ENCODE data around the gene MAGOH. TPM values are rescaled to one million over a fixed set of nuclear protein-coding genes. Genes with fewer than 3 reads are reported as not detected.

The MAGOH gene
- total RNA-seq, 2 experiments from 2014 or later: 83.7 to 87.2 TPM

GRCh38 chr1:53266038-53266437, 27.7 kb upstream of the MAGOH start:
- intact Hi-C loops (cut with micrococcal nuclease): loop anchor here (1.0 kb wide), 1 partner anchor 127 kb away; no protein-coding TSS in a partner anchor
- H3K4me1 Mint-ChIP-seq (ENCODE audit: low read depth): no peaks in the 10 kb centered on the region
- no peaks in the 10 kb centered on the region for H3K9me3 Mint-ChIP-seq
- no peak overlapping the region for H3K27ac Mint-ChIP-seq
- CTCF ChIA-PET: interaction anchor here (1.4 kb wide), 1 partner anchor 128 kb away, joined by 5 read pairs; no protein-coding TSS in a partner anchor
- no peak for DNase-seq
- no peaks in the 10 kb centered on the region for H3K27me3 Mint-ChIP-seq (ENCODE audit: low read depth)
- H3K4me3 Mint-ChIP-seq: no peak overlapping the region
- peaks cover 53% of the 10 kb centered on the region for H3K36me3 Mint-ChIP-seq (ENCODE audit: low read depth)

GRCh38 chr1:53265581-53265980, 27.3 kb upstream of the MAGOH start:
- H3K27ac Mint-ChIP-seq: no peak overlapping the region
- no peaks in the 10 kb centered on the region for H3K9me3 Mint-ChIP-seq
- CTCF ChIA-PET: interaction anchor here (1.4 kb wide), 1 partner anchor 128 kb away, joined by 5 read pairs; no protein-coding TSS in a partner anchor
- intact Hi-C loops (cut with micrococcal nuclease): no loop called here
- no peak for DNase-seq
- H3K4me3 Mint-ChIP-seq: no peak overlapping the region
- H3K27me3 Mint-ChIP-seq (ENCODE audit: low read depth): no peaks in the 10 kb centered on the region
- peaks cover 52% of the 10 kb centered on the region for H3K36me3 Mint-ChIP-seq (ENCODE audit: low read depth)
- no peaks in the 10 kb centered on the region for H3K4me1 Mint-ChIP-seq (ENCODE audit: low read depth)

GRCh38 chr1:53264048-53264447, 25.7 kb upstream of the MAGOH start:
- DNase-seq: no peak
- intact Hi-C loops (cut with micrococcal nuclease): no loop called here
- H3K9me3 Mint-ChIP-seq: no peaks in the 10 kb centered on the region
- H3K27ac Mint-ChIP-seq: no peak overlapping the region
- peaks cover 57% of the 10 kb centered on the region for H3K36me3 Mint-ChIP-seq (ENCODE audit: low read depth)
- H3K4me3 Mint-ChIP-seq: no peak overlapping the region
- CTCF ChIA-PET: no interaction called here
- no peaks in the 10 kb centered on the region for H3K27me3 Mint-ChIP-seq (ENCODE audit: low read depth)
- no peaks in the 10 kb centered on the region for H3K4me1 Mint-ChIP-seq (ENCODE audit: low read depth)

- no peak overlapping the region for H3K4me3 Mint-ChIP-seq
- H3K4me1 Mint-ChIP-seq (ENCODE audit: low read depth): no peaks in the 10 kb centered on the region
- intact Hi-C loops (cut with micrococcal nuclease): no loop called here
- no peaks in the 10 kb centered on the region for H3K27me3 Mint-ChIP-seq (ENCODE audit: low read depth)
- H3K36me3 Mint-ChIP-seq (ENCODE audit: low read depth): peaks cover 68% of the 10 kb centered on the region
- CTCF ChIA-PET: interaction anchor here (1.2 to 1.7 kb wide), 2 partner anchors 17 to 132 kb away, joined by 3 to 5 read pairs; no protein-coding TSS in a partner anchor
- no peak for DNase-seq
- no peak overlapping the region for H3K27ac Mint-ChIP-seq
- no peaks in the 10 kb centered on the region for H3K9me3 Mint-ChIP-seq
Measured at GRCh38 chr1:53262000-53262399, 23.7 kb upstream of the MAGOH start.

GRCh38 chr1:53260631-53261247, 22.4 kb upstream of the MAGOH start:
- Mint-ChIP-seq H3K4me1 (ENCODE audit: low read depth) (no peaks in the 10 kb centered on the region), H3K4me3 (no peak overlapping the region), H3K27me3 (ENCODE audit: low read depth) (no peaks in the 10 kb centered on the region), H3K36me3 (ENCODE audit: low read depth) (peaks cover 69% of the 10 kb centered on the region), H3K27ac (no peak overlapping the region), H3K9me3 (no peaks in the 10 kb centered on the region)
- intact Hi-C loops (cut with micrococcal nuclease): no loop called here
- CTCF ChIA-PET: no interaction called here
- no peak for DNase-seq

GRCh38 chr1:53259932-53260331, 21.6 kb upstream of the MAGOH start:
- no peaks in the 10 kb centered on the region for H3K4me1 Mint-ChIP-seq (ENCODE audit: low read depth)
- CTCF ChIA-PET: interaction anchor here (0.7 kb wide), 1 partner anchor 19 kb away, joined by 3 read pairs; no protein-coding TSS in a partner anchor
- peaks cover 65% of the 10 kb centered on the region for H3K36me3 Mint-ChIP-seq (ENCODE audit: low read depth)
- no peak overlapping the region for H3K27ac Mint-ChIP-seq
- intact Hi-C loops (cut with micrococcal nuclease): no loop called here
- no peaks in the 10 kb centered on the region for H3K9me3 Mint-ChIP-seq
- H3K27me3 Mint-ChIP-seq (ENCODE audit: low read depth): no peaks in the 10 kb centered on the region
- no peak for DNase-seq
- H3K4me3 Mint-ChIP-seq: no peak overlapping the region

GRCh38 chr1:53258216-53258615, 19.9 kb upstream of the MAGOH start:
- Mint-ChIP-seq H3K4me1 (ENCODE audit: low read depth) (no peaks in the 10 kb centered on the region), H3K9me3 (no peaks in the 10 kb centered on the region), H3K4me3 (no peak overlapping the region), H3K27me3 (ENCODE audit: low read depth) (no peaks in the 10 kb centered on the region), H3K27ac (no peak overlapping the region), H3K36me3 (ENCODE audit: low read depth) (peaks cover 60% of the 10 kb centered on the region)
- no peak for DNase-seq
- intact Hi-C loops (cut with micrococcal nuclease): no loop called here
- CTCF ChIA-PET: interaction anchor here (1.6 kb wide), 1 partner anchor 20 kb away, joined by 9 read pairs; no protein-coding TSS in a partner anchor

- H3K27me3 Mint-ChIP-seq (ENCODE audit: low read depth): no peaks in the 10 kb centered on the region
- H3K9me3 Mint-ChIP-seq: no peaks in the 10 kb centered on the region
- no peaks in the 10 kb centered on the region for H3K4me1 Mint-ChIP-seq (ENCODE audit: low read depth)
- CTCF ChIA-PET: interaction anchor here (1.6 kb wide), 1 partner anchor 21 kb away, joined by 9 read pairs; no protein-coding TSS in a partner anchor
- no peak overlapping the region for H3K4me3 Mint-ChIP-seq
- H3K27ac Mint-ChIP-seq: no peak overlapping the region
- intact Hi-C loops (cut with micrococcal nuclease): no loop called here
- H3K36me3 Mint-ChIP-seq (ENCODE audit: low read depth): peaks cover 56% of the 10 kb centered on the region
- DNase-seq: no peak
Measured at GRCh38 chr1:53257454-53258081, 19.2 kb upstream of the MAGOH start.

GRCh38 chr1:53256511-53257453, 18.5 kb upstream of the MAGOH start:
- no peak overlapping the region for H3K4me3 Mint-ChIP-seq
- H3K27me3 Mint-ChIP-seq (ENCODE audit: low read depth): no peaks in the 10 kb centered on the region
- CTCF ChIA-PET: no interaction called here
- no peaks in the 10 kb centered on the region for H3K4me1 Mint-ChIP-seq (ENCODE audit: low read depth)
- H3K36me3 Mint-ChIP-seq (ENCODE audit: low read depth): peaks cover 56% of the 10 kb centered on the region
- no peak overlapping the region for H3K27ac Mint-ChIP-seq
- no peak for DNase-seq
- H3K9me3 Mint-ChIP-seq: no peaks in the 10 kb centered on the region
- intact Hi-C loops (cut with micrococcal nuclease): no loop called here

GRCh38 chr1:53255031-53255430, 16.7 kb upstream of the MAGOH start:
- Mint-ChIP-seq H3K9me3 (no peaks in the 10 kb centered on the region), H3K36me3 (ENCODE audit: low read depth) (peaks cover 57% of the 10 kb centered on the region), H3K4me3 (no peak overlapping the region), H3K4me1 (ENCODE audit: low read depth) (no peaks in the 10 kb centered on the region), H3K27me3 (ENCODE audit: low read depth) (no peaks in the 10 kb centered on the region), H3K27ac (no peak overlapping the region)
- DNase-seq: no peak
- CTCF ChIA-PET: interaction anchor here (0.6 to 1.4 kb wide), 2 partner anchors 24 to 101 kb away, joined by 3 read pairs; no protein-coding TSS in a partner anchor
- intact Hi-C loops (cut with micrococcal nuclease): no loop called here

GRCh38 chr1:53254011-53254640, 15.8 kb upstream of the MAGOH start:
- Mint-ChIP-seq H3K36me3 (ENCODE audit: low read depth) (peaks cover 58% of the 10 kb centered on the region), H3K27ac (no peak overlapping the region), H3K9me3 (no peaks in the 10 kb centered on the region), H3K27me3 (ENCODE audit: low read depth) (no peaks in the 10 kb centered on the region), H3K4me1 (ENCODE audit: low read depth) (no peaks in the 10 kb centered on the region), H3K4me3 (no peak overlapping the region)
- CTCF ChIA-PET: interaction anchor here (0.6 to 1.4 kb wide), 3 partner anchors 24 to 139 kb away, joined by 3 read pairs; no protein-coding TSS in a partner anchor
- DNase-seq: no peak
- intact Hi-C loops (cut with micrococcal nuclease): no loop called here

GRCh38 chr1:53250325-53250724, 12.0 kb upstream of the MAGOH start:
- H3K9me3 Mint-ChIP-seq: no peaks in the 10 kb centered on the region
- CTCF ChIA-PET: no interaction called here
- H3K27ac Mint-ChIP-seq: no peak overlapping the region
- intact Hi-C loops (cut with micrococcal nuclease): no loop called here
- peaks cover 57% of the 10 kb centered on the region for H3K36me3 Mint-ChIP-seq (ENCODE audit: low read depth)
- no peak overlapping the region for H3K4me3 Mint-ChIP-seq
- no peaks in the 10 kb centered on the region for H3K4me1 Mint-ChIP-seq (ENCODE audit: low read depth)
- DNase-seq: no peak
- H3K27me3 Mint-ChIP-seq (ENCODE audit: low read depth): no peaks in the 10 kb centered on the region
